Right lobe of liver (tissue), 6 donors: ENCODE measurements around the gene CXCL17. TPM values are rescaled to one million over a fixed set of nuclear protein-coding genes. Genes with fewer than 3 reads are reported as not detected.
A peak's percentile ranks its signal among the peaks of the same experiment; 100 is the strongest.
"Not testable (repeated sequence)": the region's sequence is repeated elsewhere in the genome, so short reads cannot be mapped to it uniquely, and the experiment has no call there.

ENCODE experiments used
- ATAC-seq, 4 donors: fragments of 200-7000 bp; cut with Tn5 transposase; one replicate each; pipeline ENCODE4 v1.9.1; 2020; ENCODE audit warnings: mild to moderate bottlenecking in 4 of 4, moderate library complexity in 4 of 4
- DNase-seq, 3 donors: peaks; one replicate each; pipeline ENCODE4 v3.0.0-alpha.2; 2020
- H3K27ac ChIP-seq, 3 donors: fragments of 200-600 bp; one replicate each; pipeline ENCODE4 v1.8.0; 2022
- H3K27me3 ChIP-seq, 2 donors: fragments of 200-600 bp; one replicate each; pipeline ENCODE4 v1.8.0; 2022
- H3K36me3 ChIP-seq, 4 donors: fragments of 200-600 bp; sonication (generic) in 1 of 4; one replicate each; pipeline versions ENCODE4 v1.5.1 to v1.8.0; 2017 to 2022; ENCODE audit warnings: control low read depth in 1 of 4
- H3K4me1 ChIP-seq, 4 donors: fragments of 200-600 bp; sonication (generic) in 1 of 4; one replicate each; pipeline versions ENCODE4 v1.5.1 to v1.8.0; 2017 to 2022; ENCODE audit warnings: control low read depth in 1 of 4
- H3K4me3 ChIP-seq, 3 donors: fragments of 200-600 bp; one replicate each; pipeline ENCODE4 v1.8.0; 2022
- H3K9me3 ChIP-seq, 4 donors: fragments of 200-600 bp; sonication (generic) in 1 of 4; one replicate each; pipeline versions ENCODE4 v1.5.1 to v1.8.0; 2017 to 2022; ENCODE audit warnings: control low read depth in 1 of 4
- POLR2A ChIP-seq: fragments of 450-650 bp; IDR thresholded peaks from one replicate; pipeline ENCODE4 v1.6.1; 2017; ENCODE audit warnings: antibody characterized with exemption, mild to moderate bottlenecking
- WGBS: methylation state at CpG from one replicate; pipeline ENCODE4 v1.1.6; 2018; ENCODE audit warnings: low coverage, low lambda C conversion rate; ENCODE audit not compliant: insufficient coverage; ENCODE audit errors: missing lambda C conversion rate; 5-methylcytosine and 5-hydroxymethylcytosine counted together
- intact Hi-C, 2 donors: fragments of 100-400 bp; cut with DNase I; formaldehyde crosslinking; loops; one replicate each; pipeline versions ENCODE4 v1.11.2 to v1.14.1; 2022
- total RNA-seq, 6 experiments: library from RNA; depleted of rRNA in 2 of 6; stranded (reverse); fragments of >200 nt in 2 of 6; fragmentation: NEBNext Ultra II Directional in 3 of 6; extraction: Animal tissue kit (Norgen Biotek cat#: 25700) in 3 of 6; gene quantifications; one replicate each; pipeline versions ENCODE4 v1.1.0 to v1.2.4, GENCODE V29; 2016 to 2023
- TF ChIP-seq, protein P1 (sequence below), 4 donors: fragments of 200-600 bp in 3 of 4; fragments of 450-650 bp in 1 of 4; IDR thresholded peaks; one replicate each; pipeline versions ENCODE4 v1.5.1 to v1.8.0; 2016 to 2022; ENCODE audit warnings: antibody characterized with exemption in 4 of 4, mild to moderate bottlenecking in 2 of 4
- donor health status: DM: no; HTN: yes; CAD: no.
- donor health status: DM: no; HTN: no; CAD: no.
- donor health status: DM: no; HTN: no; CAD: no.
- donor health status: DM: no; HTN: yes; CAD: no.
- donor health status: DM: no; HTN: yes; CAD: no.

The CXCL17 gene
- total RNA-seq, 6 experiments from 2014 or later: 0.29 TPM; not detected in 5

DNA sequence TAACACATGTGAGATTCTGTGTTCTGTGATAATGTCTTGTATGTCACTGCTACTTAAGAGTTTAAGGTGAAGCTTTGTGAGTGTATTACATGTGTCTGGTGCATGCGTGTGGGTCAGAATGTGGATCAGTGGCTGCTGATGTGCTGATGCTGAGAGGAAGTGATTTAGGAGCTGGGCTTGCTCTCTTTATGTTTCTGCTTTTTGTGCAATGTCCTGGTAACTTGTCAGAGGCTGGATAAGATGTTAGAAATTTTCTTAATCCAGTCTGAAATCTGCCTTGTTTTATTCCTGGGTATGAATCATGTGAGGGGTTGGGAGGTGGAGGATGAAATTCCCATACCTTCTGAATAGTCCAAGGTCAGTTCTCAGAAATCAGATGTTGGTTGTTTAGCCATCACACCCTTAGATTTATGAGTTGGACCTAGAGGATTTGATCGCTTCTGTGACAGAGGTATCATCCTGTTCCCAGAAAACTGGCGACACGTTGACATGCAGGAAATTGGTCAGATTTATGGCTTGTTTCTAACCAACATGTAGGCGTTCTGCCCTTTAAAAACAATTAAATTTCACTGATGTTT lies 24.5 kb upstream of the CXCL17 start:
- no peaks in the 10 kb centered on the region for H3K27me3 ChIP-seq

DNA sequence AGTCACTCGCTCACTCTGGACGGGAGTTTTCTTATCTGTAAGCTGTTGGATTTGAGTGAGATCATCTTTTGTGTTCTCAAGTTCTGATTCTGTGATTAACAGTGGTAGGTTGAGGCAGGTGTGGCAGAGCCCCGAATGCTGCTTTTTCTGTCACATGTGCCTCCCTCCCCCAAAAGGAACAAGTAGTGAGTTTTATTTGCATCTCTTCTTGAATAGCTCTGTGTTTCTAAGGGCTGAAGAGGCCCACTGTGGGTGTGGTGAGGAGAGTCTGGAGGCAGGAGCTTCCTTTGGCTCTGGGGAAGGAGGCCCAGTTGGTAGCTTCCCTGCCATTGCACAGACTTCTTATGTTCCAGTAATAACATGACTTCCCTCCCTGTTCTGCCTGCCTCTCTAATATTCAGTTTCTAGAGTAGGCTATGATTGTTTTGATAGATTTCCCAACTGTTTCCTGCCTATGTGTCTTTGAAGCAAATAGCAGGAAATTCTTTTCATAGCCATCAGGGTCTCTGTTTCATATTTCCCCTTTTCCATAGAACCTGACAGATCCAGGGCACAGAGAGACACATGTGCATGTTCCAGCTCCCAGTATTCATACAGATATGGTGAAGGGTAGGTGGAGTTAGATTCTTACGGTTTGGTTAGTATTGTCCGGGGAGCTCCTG lies 23.9 kb upstream of the CXCL17 start:
- TF ChIP-seq, protein P1, sequence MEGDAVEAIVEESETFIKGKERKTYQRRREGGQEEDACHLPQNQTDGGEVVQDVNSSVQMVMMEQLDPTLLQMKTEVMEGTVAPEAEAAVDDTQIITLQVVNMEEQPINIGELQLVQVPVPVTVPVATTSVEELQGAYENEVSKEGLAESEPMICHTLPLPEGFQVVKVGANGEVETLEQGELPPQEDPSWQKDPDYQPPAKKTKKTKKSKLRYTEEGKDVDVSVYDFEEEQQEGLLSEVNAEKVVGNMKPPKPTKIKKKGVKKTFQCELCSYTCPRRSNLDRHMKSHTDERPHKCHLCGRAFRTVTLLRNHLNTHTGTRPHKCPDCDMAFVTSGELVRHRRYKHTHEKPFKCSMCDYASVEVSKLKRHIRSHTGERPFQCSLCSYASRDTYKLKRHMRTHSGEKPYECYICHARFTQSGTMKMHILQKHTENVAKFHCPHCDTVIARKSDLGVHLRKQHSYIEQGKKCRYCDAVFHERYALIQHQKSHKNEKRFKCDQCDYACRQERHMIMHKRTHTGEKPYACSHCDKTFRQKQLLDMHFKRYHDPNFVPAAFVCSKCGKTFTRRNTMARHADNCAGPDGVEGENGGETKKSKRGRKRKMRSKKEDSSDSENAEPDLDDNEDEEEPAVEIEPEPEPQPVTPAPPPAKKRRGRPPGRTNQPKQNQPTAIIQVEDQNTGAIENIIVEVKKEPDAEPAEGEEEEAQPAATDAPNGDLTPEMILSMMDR (IDR thresholded peaks at IDR 0.05): no peak
- TF ChIP-seq POLR2A: no peak
- DNase-seq: no peak
- 61% methylated on average over 5 of the region's 5 CpGs for WGBS
- H3K36me3 ChIP-seq: no peaks in the 10 kb centered on the region
- no peak overlapping the region for H3K4me3 ChIP-seq
- H3K27ac ChIP-seq: peak overlapping the region in 1 of 3 donors; percentile 29
- H3K27me3 ChIP-seq: no peaks in the 10 kb centered on the region
- intact Hi-C loops: no loop called here
- no peaks in the 10 kb centered on the region for H3K4me1 ChIP-seq
- no peaks in the 10 kb centered on the region for H3K9me3 ChIP-seq
- peak; percentile 21 to 37 (median 32) for ATAC-seq

More for the DNA sequence above, 24.5 kb upstream of the CXCL17 start:
- TF ChIP-seq POLR2A: no peak
- TF ChIP-seq, protein P1 (IDR thresholded peaks at IDR 0.05): no peak
- H3K27ac ChIP-seq: no peak overlapping the region
- no peak overlapping the region for H3K4me3 ChIP-seq
- ATAC-seq: peak; percentile 12 to 41 (median 23)
- H3K4me1 ChIP-seq: no peaks in the 10 kb centered on the region
- no peaks in the 10 kb centered on the region for H3K36me3 ChIP-seq
- WGBS: 68% methylated on average over 5 of the region's 5 CpGs
- intact Hi-C loops: no loop called here
- DNase-seq: no peak
- H3K9me3 ChIP-seq: no peaks in the 10 kb centered on the region

DNA sequence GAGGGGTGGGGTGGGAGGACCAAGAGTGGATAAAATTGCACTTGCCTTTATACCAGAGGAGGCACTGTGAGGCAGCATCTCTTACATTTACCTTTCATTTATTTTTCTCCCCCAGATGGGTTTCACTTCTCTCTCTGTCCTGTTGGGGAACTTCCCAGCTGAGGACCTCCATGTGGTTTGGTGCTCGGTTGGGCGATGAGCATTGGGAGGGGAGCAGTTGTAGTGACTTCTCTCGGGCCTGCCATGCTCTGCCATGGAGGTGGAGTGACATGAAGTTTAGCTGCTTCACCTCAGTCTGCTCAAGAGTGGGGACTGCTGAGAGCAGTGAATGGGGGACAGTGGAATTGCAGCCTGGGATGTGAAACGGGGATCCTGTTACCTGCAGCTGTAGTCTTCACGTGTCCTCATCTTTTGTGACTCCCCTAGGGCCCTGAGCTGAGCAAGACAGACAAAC lies 23.1 kb upstream of the CXCL17 start:
- no peaks in the 10 kb centered on the region for H3K4me1 ChIP-seq
- peak overlapping the region in 1 of 3 donors; percentile 29 for H3K27ac ChIP-seq
- ATAC-seq (peak in 1 of 4 donors; percentile 19), DNase-seq (no peak)
- no peak for TF ChIP-seq POLR2A
- TF ChIP-seq, protein P1 (IDR thresholded peaks at IDR 0.05): no peak
- 65% methylated on average over 4 of the region's 5 CpGs for WGBS
- no peaks in the 10 kb centered on the region for H3K9me3 ChIP-seq
- intact Hi-C loops: no loop called here
- H3K36me3 ChIP-seq: no peaks in the 10 kb centered on the region
- no peaks in the 10 kb centered on the region for H3K27me3 ChIP-seq
- no peak overlapping the region for H3K4me3 ChIP-seq

DNA sequence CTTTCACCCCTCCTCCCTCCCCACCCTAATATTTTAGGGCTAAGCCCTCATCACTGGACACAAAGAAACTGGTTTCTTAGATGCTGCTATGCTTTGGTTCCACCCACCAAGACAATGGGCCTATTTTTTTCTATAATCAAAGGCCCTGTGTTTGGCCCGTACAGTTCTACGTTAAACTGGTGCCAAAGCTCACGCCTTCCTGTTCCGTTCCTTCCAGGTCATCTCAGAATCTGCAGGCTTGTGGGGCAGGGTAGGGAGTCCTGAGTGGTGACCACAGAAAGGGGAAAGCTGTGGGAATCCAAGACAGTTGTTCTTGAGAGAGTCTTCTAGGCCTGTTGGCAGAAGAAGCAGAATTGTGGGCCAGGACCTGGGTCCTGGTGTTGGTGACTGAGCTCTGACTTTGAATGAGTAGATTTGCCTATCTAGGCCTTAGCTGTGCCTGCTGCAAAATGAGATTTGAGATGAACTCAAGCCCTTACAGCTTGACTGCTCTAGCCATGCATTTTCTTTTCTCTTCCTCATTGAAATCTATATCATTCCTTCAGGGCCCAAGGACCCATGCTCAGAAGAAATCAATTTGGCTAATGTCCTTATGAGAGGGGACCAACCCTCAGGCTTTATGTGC lies 19.1 kb upstream of the CXCL17 start:
- no peak overlapping the region for H3K27ac ChIP-seq
- no peaks in the 10 kb centered on the region for H3K4me1 ChIP-seq
- ATAC-seq: no peak
- 91% methylated on average over 4 of the region's 4 CpGs for WGBS
- no peaks in the 10 kb centered on the region for H3K9me3 ChIP-seq
- H3K4me3 ChIP-seq: no peak overlapping the region
- no peak for DNase-seq
- intact Hi-C loops: no loop called here
- H3K36me3 ChIP-seq: no peaks in the 10 kb centered on the region
- no peaks in the 10 kb centered on the region for H3K27me3 ChIP-seq
- no peak for TF ChIP-seq POLR2A
- TF ChIP-seq, protein P1 (IDR thresholded peaks at IDR 0.05): no peak

DNA sequence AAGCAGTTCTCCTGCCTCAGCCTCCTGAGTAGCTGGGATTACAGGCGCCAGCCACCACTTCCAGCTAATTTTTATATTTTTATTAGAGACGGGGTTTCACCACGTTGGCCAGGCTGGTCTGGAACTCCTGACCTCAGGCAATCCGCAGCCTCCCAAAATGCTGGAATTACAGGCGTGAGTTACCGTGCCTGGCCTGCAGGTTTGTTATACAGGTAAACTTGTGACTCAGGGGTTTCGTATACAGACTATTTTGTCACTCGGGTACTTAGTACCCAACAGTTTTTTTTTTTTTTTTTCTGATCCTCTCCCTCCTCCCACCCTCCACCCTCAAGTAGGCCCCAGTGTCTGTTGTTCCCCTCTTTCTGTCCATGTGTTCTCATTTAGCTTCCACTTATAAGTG lies 18.5 kb upstream of the CXCL17 start:
- not testable (repeated sequence) for H3K27ac ChIP-seq, H3K4me1 ChIP-seq

More for the DNA sequence above, 18.5 kb upstream of the CXCL17 start:
- DNase-seq, H3K36me3 ChIP-seq, H3K27me3 ChIP-seq, ATAC-seq, H3K9me3 ChIP-seq, intact Hi-C loops, H3K4me3 ChIP-seq: not testable (repeated sequence)
- WGBS: 100% methylated on average over 5 of the region's 8 CpGs
